Endothelial cell of umbilical vein (primary cell): ENCODE results near the gene GSG1L. TPM values are rescaled to one million over a fixed set of nuclear protein-coding genes. Genes with fewer than 3 reads are reported as not detected.

Source experiments
- BruUV-seq: library from RNA; stranded (reverse); fragments of 400-500 nt; replicated peaks from 2 replicates; lab custom pipeline; 2021; lab: Mats Ljungman, UMichigan
- CTCF ChIA-PET: fragments of 300-600, 350-600 bp; sonication (Branson Sonifier 250); formaldehyde crosslinking; loops from one replicate; lab custom pipeline; 2021; ENCODE audit warnings: antibody characterized with exemption, inconsistent platforms; lab: Charles Lee
- POLR2A ChIA-PET: fragments of 300-600, 350-600 bp; sonication (Branson Sonifier 250); formaldehyde crosslinking; loops from one replicate; lab custom pipeline; 2021; ENCODE audit warnings: antibody characterized with exemption, inconsistent platforms; lab: Charles Lee
- DNase-seq: peaks from one replicate; pipeline ENCODE4 v3.0.0-alpha.2; 2011; ENCODE audit warnings: low read depth, low spot score
- FAIRE-seq: peaks from 2 replicates; lab custom pipeline; 2011; peaks lifted over from hg19 to GRCh38; lab: Jason Lieb, UNC
- H2AFZ ChIP-seq: 2 replicates; pipeline ENCODE4 v1.6.0; 2012; ENCODE audit warnings: low read depth, low read length, control low read depth, inconsistent platforms
- H3K27ac ChIP-seq: 2 replicates; pipeline ENCODE4 v1.5.1; 2011; ENCODE audit warnings: low read depth, mild to moderate bottlenecking, control low read depth, low read length, moderate library complexity; ENCODE audit not compliant: insufficient read depth
- H3K27me3 ChIP-seq, 2 experiments: 2 replicates each; pipeline versions ENCODE4 v1.6.0 to v1.6.1; 2011; ENCODE audit warnings: low read length in 2 of 2, mixed read lengths in 1 of 2; ENCODE audit not compliant: control insufficient read depth in 2 of 2, insufficient read depth in 2 of 2
- H3K36me3 ChIP-seq, 2 experiments: 2 replicates in 1 of 2; 3 replicates in 1 of 2; pipeline ENCODE4 v1.5.1; 2011; ENCODE audit warnings: low read length in 2 of 2, mild to moderate bottlenecking in 1 of 2, moderate library complexity in 1 of 2; ENCODE audit not compliant: control insufficient read depth in 2 of 2, insufficient read depth in 2 of 2; ENCODE audit errors: extremely low read depth in 1 of 2
- H3K4me1 ChIP-seq: 3 replicates; pipeline ENCODE4 v1.5.1; 2011; ENCODE audit warnings: mild to moderate bottlenecking, low read length; ENCODE audit not compliant: control insufficient read depth, insufficient read depth; ENCODE audit errors: extremely low read depth
- H3K4me2 ChIP-seq: 2 replicates; pipeline ENCODE4 v1.6.1; 2011; ENCODE audit warnings: low read length, control low read depth, mixed read lengths; ENCODE audit not compliant: insufficient read depth
- H3K4me3 ChIP-seq, 3 experiments: fragments of 200-600 bp in 1 of 3; sonication (generic), shearing (Covaris generic) in 1 of 3; replicated peaks in 1 of 3; 2 replicates each; pipeline ENCODE4 v1.5.1; 2011 to 2016; ENCODE audit warnings: control low read depth in 3 of 3, low read length in 3 of 3, mild to moderate bottlenecking in 2 of 3, inconsistent platforms in 1 of 3, low read depth in 1 of 3, moderate library complexity in 1 of 3; ENCODE audit not compliant: insufficient read depth in 1 of 3
- H3K79me2 ChIP-seq: 2 replicates; pipeline ENCODE4 v1.6.0; 2012; ENCODE audit warnings: low read length, inconsistent platforms; ENCODE audit not compliant: control insufficient read depth, insufficient read depth
- H3K9ac ChIP-seq: replicated peaks from 2 replicates; pipeline ENCODE3; 2011; ENCODE audit warnings: low read length, control low read depth; ENCODE audit not compliant: insufficient read depth; ENCODE audit errors: extremely low read depth
- H3K9me1 ChIP-seq: replicated peaks from 3 replicates; pipeline ENCODE4 v1.6.0; 2011; ENCODE audit warnings: mild to moderate bottlenecking, low read length; ENCODE audit not compliant: control insufficient read depth, insufficient read depth; ENCODE audit errors: extremely low read depth
- H3K9me3 ChIP-seq: replicated peaks from 2 replicates; pipeline ENCODE4 v1.5.1; 2012; ENCODE audit warnings: low read length, inconsistent platforms; ENCODE audit not compliant: control insufficient read depth, insufficient read depth
- H4K20me1 ChIP-seq: replicated peaks from 2 replicates; pipeline ENCODE3; 2011; ENCODE audit warnings: mild to moderate bottlenecking, low read length; ENCODE audit not compliant: control insufficient read depth, insufficient read depth; ENCODE audit errors: extremely low read depth
- JUN ChIP-seq: IDR thresholded peaks from 2 replicates; pipeline ENCODE4 v1.6.1; 2011; ENCODE audit warnings: borderline replicate concordance, low read depth; ENCODE audit not compliant: insufficient read length, insufficient read depth
- MYC ChIP-seq: IDR thresholded peaks from one replicate; pipeline ENCODE4 v1.6.1; 2011; ENCODE audit warnings: mild to moderate bottlenecking, low read depth, low read length
- dilution Hi-C: fragments of 300-500 bp; cut with MboI; formaldehyde crosslinking; loops from one replicate; pipeline ENCODE4 v1.15.0; 2019; ENCODE audit warnings: low sequenced_read_pairs; ENCODE audit not compliant: extremely low pct_ligation_motif_present
- intact Hi-C: fragments of 100-400 bp; cut with micrococcal nuclease; formaldehyde crosslinking; loops from one replicate; pipeline ENCODE4 v1.10.0; 2022
- polyA plus RNA-seq, 4 experiments: library from polyadenylated mRNA; depleted of rRNA in 3 of 4; stranded (reverse) in 3 of 4; unstranded in 1 of 4; fragments of >200 nt; gene quantifications; 2 replicates each; pipeline versions ENCODE4 v1.2.1 to v1.2.3, GENCODE V29; 2011 to 2012; ENCODE audit warnings: missing spikeins in 1 of 4
- total RNA-seq: library from RNA; stranded (reverse); gene quantifications from 2 replicates; pipeline ENCODE4 v1.2.3, GENCODE V29; 2021
- TF ChIP-seq, protein P1 (sequence below): IDR thresholded peaks from 2 replicates; pipeline ENCODE4 v1.6.1; 2011; ENCODE audit not compliant: insufficient read depth, insufficient read length

Gene GSG1L
- total and polyA plus RNA-seq, 2 donors (not counting 3 experiments of a cell fraction or from before 2014, with no cell fraction given): 0.06 TPM; not detected in 1

- dilution Hi-C loops: no loop called here
- H3K4me3 ChIP-seq: no peak overlapping the region
- no peak overlapping the region for H3K27ac ChIP-seq
- no peaks in the 10 kb centered on the region for H3K9me3 ChIP-seq
- intact Hi-C loops: no loop called here
- POLR2A ChIA-PET: no interaction called here
- H4K20me1 ChIP-seq: no peaks in the 10 kb centered on the region
- H3K9me1 ChIP-seq: no peaks in the 10 kb centered on the region
- CTCF ChIA-PET: no interaction called here
- no peak for FAIRE-seq
- no peak for TF ChIP-seq MYC
- no peak for TF ChIP-seq JUN
- no peak overlapping the region for H3K4me2 ChIP-seq
- H3K79me2 ChIP-seq: no peaks in the 10 kb centered on the region
- H3K4me1 ChIP-seq: no peaks in the 10 kb centered on the region
- DNase-seq: no peak
- H3K27me3 ChIP-seq: no peaks in the 10 kb centered on the region
- BruUV-seq: no TSS peak
- no peak overlapping the region for H2AFZ ChIP-seq
- no peaks in the 10 kb centered on the region for H3K36me3 ChIP-seq
- H3K9ac ChIP-seq: no peak overlapping the region
Observed at GRCh38 chr16:28014851-28015250, 48.7 kb downstream of the GSG1L start.

DNA sequence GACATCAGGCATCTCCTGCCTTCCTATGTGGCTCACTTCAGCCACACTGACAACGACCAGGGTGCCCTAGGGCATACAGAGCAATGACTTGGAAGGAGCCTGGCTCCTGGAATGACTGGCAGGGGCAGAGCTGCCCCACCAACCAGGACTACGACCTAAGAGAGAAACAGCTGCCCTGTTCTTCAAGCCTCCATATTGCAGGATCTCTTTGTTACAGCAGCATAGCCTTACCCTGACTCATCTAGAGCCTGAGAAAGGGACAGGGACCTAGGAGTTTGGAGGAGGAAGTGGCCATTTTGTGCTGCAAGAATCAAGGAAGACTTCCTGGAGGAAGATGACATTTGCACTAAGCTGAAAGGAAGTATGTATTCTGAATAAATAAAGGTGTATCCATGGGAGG is 49.6 kb downstream of the GSG1L start:
- H3K9me3 ChIP-seq: no peaks in the 10 kb centered on the region
- CTCF ChIA-PET: no interaction called here
- BruUV-seq: no TSS peak
- H3K4me2 ChIP-seq: no peak overlapping the region
- dilution Hi-C loops (no loop called here), intact Hi-C loops (no loop called here)
- no peaks in the 10 kb centered on the region for H3K4me1 ChIP-seq
- no peaks in the 10 kb centered on the region for H3K9me1 ChIP-seq
- H2AFZ ChIP-seq: no peak overlapping the region
- no peaks in the 10 kb centered on the region for H3K27me3 ChIP-seq
- no peak overlapping the region for H3K27ac ChIP-seq
- H3K9ac ChIP-seq: no peak overlapping the region
- POLR2A ChIA-PET: no interaction called here
- H3K36me3 ChIP-seq: no peaks in the 10 kb centered on the region
- TF ChIP-seq, protein P1, sequence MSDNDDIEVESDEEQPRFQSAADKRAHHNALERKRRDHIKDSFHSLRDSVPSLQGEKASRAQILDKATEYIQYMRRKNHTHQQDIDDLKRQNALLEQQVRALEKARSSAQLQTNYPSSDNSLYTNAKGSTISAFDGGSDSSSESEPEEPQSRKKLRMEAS: no peak
- FAIRE-seq (no peak), DNase-seq (no peak)
- no peaks in the 10 kb centered on the region for H3K79me2 ChIP-seq
- no peaks in the 10 kb centered on the region for H4K20me1 ChIP-seq
- no peak overlapping the region for H3K4me3 ChIP-seq
